LNCAP (cell line): Measurements from ENCODE around the gene OR3A2.

ENCODE experiments used
- CTCF ChIP-seq: fragments of 450-650 bp; IDR thresholded peaks from 2 replicates; pipeline ENCODE4 v1.5.1; 2017; ENCODE audit warnings: mild to moderate bottlenecking

The OR3A2 gene

DNA sequence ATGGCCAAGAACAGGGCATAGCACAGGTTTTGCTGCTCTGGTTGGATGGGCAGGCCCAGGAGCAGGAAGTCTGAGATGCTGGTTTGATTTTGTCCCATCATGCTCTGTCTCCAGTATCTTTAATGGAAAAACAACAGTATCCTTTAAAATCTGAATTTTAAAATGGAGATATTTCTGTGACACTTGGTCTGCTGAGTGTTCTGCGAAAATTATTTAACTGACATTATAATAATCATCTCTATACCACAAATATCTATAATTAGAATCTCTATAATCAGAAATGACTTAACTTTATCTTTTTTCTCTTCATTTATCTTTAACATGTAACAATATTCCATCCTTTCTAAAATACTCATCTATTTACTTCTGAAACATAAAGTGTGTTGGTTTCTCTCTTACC, 12.2 kb upstream of the OR3A2 start, which contains the start of gene OR1E1:
Gene OR1E1, minus strand, starts transcription at position 101 of the 400 bp plus-strand sequence. Its CDS starts 0 bp downstream, at position 101.
- no peak for TF ChIP-seq CTCF

DNA sequence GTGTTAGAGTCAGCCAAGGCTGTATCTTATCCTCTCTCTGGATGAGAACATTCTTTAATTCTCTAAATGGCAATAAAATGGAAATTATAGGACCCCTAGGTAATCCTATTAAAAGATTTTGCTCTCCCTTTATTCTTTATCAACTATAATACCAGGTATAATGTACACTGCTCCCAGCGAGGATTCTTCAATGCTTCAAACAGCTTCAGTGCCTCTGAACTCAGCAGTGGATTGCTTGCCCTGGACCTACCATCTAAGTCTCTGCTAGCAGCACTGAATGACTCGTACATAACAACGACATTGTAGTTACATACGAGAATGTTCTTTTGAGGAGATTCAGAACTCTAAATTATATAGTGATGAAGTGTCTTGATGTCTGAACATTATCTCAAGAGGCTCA, 3.7 kb upstream of the OR3A2 start:
- no peak for TF ChIP-seq CTCF

DNA sequence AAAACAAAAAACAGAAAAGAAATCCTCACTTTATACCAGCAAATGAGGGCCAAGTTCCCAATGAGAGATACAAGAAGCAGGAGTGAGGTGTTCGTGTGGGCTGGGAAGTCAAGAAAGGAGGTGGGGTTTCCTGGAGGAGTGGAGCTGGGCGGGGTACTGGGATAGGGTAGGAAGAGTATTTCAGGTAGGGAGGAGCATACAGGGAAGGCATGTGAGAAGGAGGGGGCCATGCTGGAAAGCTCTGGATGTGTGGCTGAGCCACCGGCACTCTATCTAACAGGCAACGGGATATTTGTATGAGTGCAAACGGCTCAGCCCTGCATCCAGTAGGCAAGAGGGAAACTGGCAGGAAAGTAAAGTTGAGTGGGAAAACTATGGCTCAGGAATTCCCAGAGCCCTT, 4.2 kb downstream of the OR3A2 start:
- TF ChIP-seq CTCF = no peak

DNA sequence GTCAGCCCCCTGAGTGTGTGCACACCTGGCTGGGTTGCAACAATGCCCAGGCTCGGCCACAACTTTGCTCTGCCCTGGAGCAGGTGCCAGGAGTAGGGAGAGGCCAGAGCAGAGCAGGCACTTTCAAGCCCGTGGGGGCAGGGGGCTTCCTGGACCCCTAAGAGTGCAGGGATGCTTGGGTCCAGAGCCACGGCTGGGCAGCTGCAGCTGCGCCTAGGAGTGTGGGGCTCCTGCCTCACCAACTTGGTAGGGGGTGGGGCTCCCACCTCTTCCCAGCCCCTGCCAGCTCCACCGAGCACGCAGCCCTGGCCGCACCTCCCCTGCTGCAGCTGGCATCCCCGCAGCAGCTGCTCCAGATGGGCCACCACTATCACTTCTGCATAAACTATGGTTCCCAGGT, 7.8 kb downstream of the OR3A2 start:
- no peak for TF ChIP-seq CTCF

GRCh38 chr17:3335876-3336275, 50.2 kb downstream of the OR3A2 start:
- peak; percentile 43 for TF ChIP-seq CTCF

DNA sequence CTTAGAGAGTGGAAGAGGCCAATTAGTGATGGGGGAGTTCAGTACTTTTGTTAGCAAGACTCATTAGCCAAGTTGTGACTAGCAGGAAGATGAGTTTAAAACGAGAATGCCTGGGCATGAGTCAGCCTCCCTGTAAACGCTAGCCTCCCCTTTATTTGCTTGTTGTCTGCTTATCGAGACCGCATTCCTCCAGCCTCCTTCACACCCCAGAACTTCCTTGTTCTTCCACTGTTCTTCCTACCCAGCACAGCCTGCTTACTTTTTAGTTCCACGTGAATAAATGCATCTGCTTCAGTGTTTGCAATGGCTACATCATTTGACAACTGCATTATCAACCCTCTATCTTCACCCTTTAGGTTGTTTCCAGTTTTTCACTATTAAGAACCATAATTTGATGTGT, 67.8 kb downstream of the OR3A2 start:
- no peak for TF ChIP-seq CTCF

- no peak for TF ChIP-seq CTCF
Observed at GRCh38 chr17:3316836-3317235, 69.3 kb downstream of the OR3A2 start.

DNA sequence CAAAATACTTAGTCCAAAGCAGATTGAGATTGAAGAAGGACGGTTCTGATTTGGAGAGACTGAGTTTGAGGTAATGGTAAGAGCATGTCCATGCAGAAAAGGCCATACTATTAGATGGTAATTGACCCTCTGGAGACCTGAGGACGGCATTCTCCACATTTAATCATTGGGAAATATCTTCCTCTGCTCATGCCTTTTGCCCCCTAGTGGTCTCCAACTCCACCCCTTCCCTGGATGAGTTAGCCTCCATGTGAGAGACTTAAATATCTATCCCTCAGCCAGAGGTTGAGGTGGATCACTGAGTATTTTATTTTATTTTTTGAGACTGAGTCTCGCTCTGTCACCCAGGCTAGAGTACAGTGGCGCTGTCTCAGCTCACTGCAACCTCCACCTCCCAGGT, 77.5 kb downstream of the OR3A2 start:
- no peak for TF ChIP-seq CTCF
